GM23338 (cell line): Measurements from ENCODE around the gene ATP2B1. TPM values are rescaled to one million over a fixed set of nuclear protein-coding genes. Genes with fewer than 3 reads are reported as not detected.

Source experiments
- ATAC-seq: fragments of 200-7000 bp; cut with Tn5 transposase; 3 replicates; pipeline ENCODE4 v1.9.1; 2020
- DNase-seq: peaks from one replicate; pipeline ENCODE4 v3.0.0-alpha.2; 2015; ENCODE audit warnings: low spot score
- H2AFZ ChIP-seq: fragments of 200-600 bp; sonication (generic); 2 replicates; pipeline ENCODE4 v1.8.0; 2016; ENCODE audit warnings: antibody characterized with exemption, mild to moderate bottlenecking, moderate library complexity
- H3F3A ChIP-seq: fragments of 200-600 bp; sonication (generic); replicated peaks from 2 replicates; pipeline ENCODE4 v1.8.0; 2017; ENCODE audit warnings: antibody characterized with exemption, mixed run types, low read depth
- H3K27ac ChIP-seq: fragments of 200-600 bp; sonication (generic); 2 replicates; pipeline ENCODE4 v1.6.1; 2016; ENCODE audit warnings: low read depth
- H3K27me3 ChIP-seq: fragments of 200-600 bp; sonication (generic); 2 replicates; pipeline ENCODE4 v1.8.0; 2016; ENCODE audit warnings: mild to moderate bottlenecking, mixed run types, moderate library complexity; ENCODE audit not compliant: insufficient read depth
- H3K36me3 ChIP-seq: fragments of 200-600 bp; sonication (generic); 2 replicates; pipeline ENCODE4 v1.8.0; 2016; ENCODE audit warnings: mild to moderate bottlenecking; ENCODE audit not compliant: insufficient read depth
- H3K4me1 ChIP-seq: fragments of 200-600 bp; sonication (generic); 2 replicates; pipeline ENCODE4 v1.8.0; 2016; ENCODE audit warnings: mild to moderate bottlenecking, moderate library complexity; ENCODE audit not compliant: insufficient read depth
- H3K4me2 ChIP-seq: fragments of 200-600 bp; sonication (generic); 2 replicates; pipeline ENCODE4 v1.7.1; 2017; ENCODE audit warnings: mixed run types
- H3K4me3 ChIP-seq: fragments of 200-600 bp; sonication (generic); 2 replicates; pipeline ENCODE4 v1.6.1; 2016; ENCODE audit warnings: mixed run types
- H3K79me2 ChIP-seq: fragments of 200-600 bp; sonication (generic); replicated peaks from 2 replicates; pipeline ENCODE4 v1.8.0; 2017; ENCODE audit warnings: mild to moderate bottlenecking; ENCODE audit not compliant: insufficient read depth
- H3K9me2 ChIP-seq: fragments of 200-600 bp; sonication (generic); 2 replicates; pipeline ENCODE4 v1.8.0; 2017; ENCODE audit not compliant: insufficient read depth
- H4K20me1 ChIP-seq: fragments of 200-600 bp; sonication (generic); replicated peaks from 2 replicates; pipeline ENCODE4 v1.8.0; 2017; ENCODE audit warnings: mild to moderate bottlenecking; ENCODE audit not compliant: insufficient read depth
- H3K27ac Mint-ChIP-seq: 2 replicates; pipeline ENCODE4 v1.8.0; 2020; ENCODE audit warnings: inconsistent platforms, mild to moderate bottlenecking, moderate library complexity, mixed read lengths
- H3K27me3 Mint-ChIP-seq: 3 replicates; pipeline ENCODE4 v1.8.0; 2022; ENCODE audit warnings: low read depth, mild to moderate bottlenecking, moderate library complexity, mixed read lengths, inconsistent platforms; ENCODE audit not compliant: insufficient read depth, poor library complexity
- H3K36me3 Mint-ChIP-seq: 3 replicates; pipeline ENCODE4 v1.8.0; 2021; ENCODE audit warnings: low read depth, mild to moderate bottlenecking, inconsistent platforms, moderate library complexity, mixed read lengths
- H3K4me1 Mint-ChIP-seq: 3 replicates; pipeline ENCODE4 v1.8.0; 2020; ENCODE audit warnings: mild to moderate bottlenecking, inconsistent platforms, mixed read lengths
- H3K4me3 Mint-ChIP-seq: 3 replicates; pipeline ENCODE4 v1.8.0; 2021; ENCODE audit warnings: moderate library complexity, mild to moderate bottlenecking, inconsistent platforms, mixed read lengths
- H3K9me3 Mint-ChIP-seq: 3 replicates; pipeline ENCODE4 v1.8.0; 2020; ENCODE audit warnings: moderate library complexity, mild to moderate bottlenecking, inconsistent platforms, mixed read lengths
- CTCF ChIP-seq, 2 experiments: fragments of 200-600 bp in 1 of 2; sonication (generic) in 1 of 2; conservative IDR thresholded peaks; 2 replicates each; pipeline versions ENCODE4 v1.5.1 to v1.6.1; 2016 to 2017; ENCODE audit warnings: antibody characterized with exemption in 2 of 2, low read depth in 2 of 2, mild to moderate bottlenecking in 2 of 2, moderate library complexity in 1 of 2
- EZH2phosphoT487 ChIP-seq: fragments of 200-600 bp; sonication (generic); IDR thresholded peaks from one replicate; pipeline ENCODE4 v1.8.1; 2018; ENCODE audit warnings: antibody characterized with exemption; ENCODE audit not compliant: unreplicated experiment
- ZNF462 ChIP-seq: fragments of 250-450 bp; sonication (Bioruptor Pico); IDR thresholded peaks from 2 replicates; pipeline ENCODE4 v1.5.0; 2020; ENCODE audit warnings: mild to moderate bottlenecking, moderate library complexity
- polyA plus RNA-seq: library from polyadenylated mRNA; unstranded; fragments of >200 nt; fragmentation: Nextera tagmentation; extraction: Ambion mirVana; gene quantifications from 2 replicates; pipeline ENCODE4 v1.2.1, GENCODE V29; 2016
- total RNA-seq: library from RNA; depleted of rRNA; stranded (reverse); fragments of >200 nt; shearing (Covaris generic); gene quantifications from 2 replicates; pipeline ENCODE4 v1.2.3, GENCODE V29; 2014
- TF ChIP-seq, protein P1 (sequence below): IDR thresholded peaks from one replicate; pipeline ENCODE4 v1.6.1; 2018; ENCODE audit warnings: antibody characterized with exemption; ENCODE audit not compliant: unreplicated experiment
- TF ChIP-seq, protein P2 (sequence below): IDR thresholded peaks from 2 replicates; pipeline ENCODE4 v1.6.1; 2016; ENCODE audit warnings: antibody characterized with exemption

The ATP2B1 gene
- total and polyA plus RNA-seq, 2 experiments from 2014 or later, result 39.3 to 42.3 TPM

- Histone ChIP-seq H3K4me2 (no peak overlapping the region), H2AFZ (no peak overlapping the region), H3K27ac (no peak overlapping the region)
These were observed 71.9 kb downstream of the ATP2B1 start for GRCh38 chr12:89636776-89637160.

More at GRCh38 chr12:89636776-89637160, 71.9 kb downstream of the ATP2B1 start:
- peaks cover 4% of the 10 kb centered on the region; the same call in 1 of the 2 replicates for H4K20me1 ChIP-seq
- no peaks in the 10 kb centered on the region for H3K4me1 ChIP-seq
- no peak for DNase-seq
- no peaks in the 10 kb centered on the region for H3F3A ChIP-seq
- Mint-ChIP-seq H3K27ac (no peak overlapping the region), H3K4me1 (peaks cover 3% of the 10 kb centered on the region; the same call in 1 of the 3 replicates), H3K4me3 (no peak overlapping the region), H3K27me3 (no peaks in the 10 kb centered on the region), H3K36me3 (no peaks in the 10 kb centered on the region; the same call in 2 of the 3 replicates), H3K9me3 (no peaks in the 10 kb centered on the region)
- no peaks in the 10 kb centered on the region for H3K36me3 ChIP-seq
- ATAC-seq, result no peak
- H3K27me3 ChIP-seq, result no peaks in the 10 kb centered on the region
- no peaks in the 10 kb centered on the region for H3K9me2 ChIP-seq
- H3K4me3 ChIP-seq, result no peak overlapping the region
- H3K79me2 ChIP-seq, result no peaks in the 10 kb centered on the region
- TF ChIP-seq EZH2phosphoT487 (no peak), ZNF462 (CRISPR knock-in tag) (no peak), CTCF (conservative IDR thresholded peaks at IDR 0.05; ENCODE audit: low read depth in 2 of 2) (no peak)
- TF ChIP-seq, protein P1, sequence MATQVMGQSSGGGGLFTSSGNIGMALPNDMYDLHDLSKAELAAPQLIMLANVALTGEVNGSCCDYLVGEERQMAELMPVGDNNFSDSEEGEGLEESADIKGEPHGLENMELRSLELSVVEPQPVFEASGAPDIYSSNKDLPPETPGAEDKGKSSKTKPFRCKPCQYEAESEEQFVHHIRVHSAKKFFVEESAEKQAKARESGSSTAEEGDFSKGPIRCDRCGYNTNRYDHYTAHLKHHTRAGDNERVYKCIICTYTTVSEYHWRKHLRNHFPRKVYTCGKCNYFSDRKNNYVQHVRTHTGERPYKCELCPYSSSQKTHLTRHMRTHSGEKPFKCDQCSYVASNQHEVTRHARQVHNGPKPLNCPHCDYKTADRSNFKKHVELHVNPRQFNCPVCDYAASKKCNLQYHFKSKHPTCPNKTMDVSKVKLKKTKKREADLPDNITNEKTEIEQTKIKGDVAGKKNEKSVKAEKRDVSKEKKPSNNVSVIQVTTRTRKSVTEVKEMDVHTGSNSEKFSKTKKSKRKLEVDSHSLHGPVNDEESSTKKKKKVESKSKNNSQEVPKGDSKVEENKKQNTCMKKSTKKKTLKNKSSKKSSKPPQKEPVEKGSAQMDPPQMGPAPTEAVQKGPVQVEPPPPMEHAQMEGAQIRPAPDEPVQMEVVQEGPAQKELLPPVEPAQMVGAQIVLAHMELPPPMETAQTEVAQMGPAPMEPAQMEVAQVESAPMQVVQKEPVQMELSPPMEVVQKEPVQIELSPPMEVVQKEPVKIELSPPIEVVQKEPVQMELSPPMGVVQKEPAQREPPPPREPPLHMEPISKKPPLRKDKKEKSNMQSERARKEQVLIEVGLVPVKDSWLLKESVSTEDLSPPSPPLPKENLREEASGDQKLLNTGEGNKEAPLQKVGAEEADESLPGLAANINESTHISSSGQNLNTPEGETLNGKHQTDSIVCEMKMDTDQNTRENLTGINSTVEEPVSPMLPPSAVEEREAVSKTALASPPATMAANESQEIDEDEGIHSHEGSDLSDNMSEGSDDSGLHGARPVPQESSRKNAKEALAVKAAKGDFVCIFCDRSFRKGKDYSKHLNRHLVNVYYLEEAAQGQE, result no peak
- TF ChIP-seq, protein P2, sequence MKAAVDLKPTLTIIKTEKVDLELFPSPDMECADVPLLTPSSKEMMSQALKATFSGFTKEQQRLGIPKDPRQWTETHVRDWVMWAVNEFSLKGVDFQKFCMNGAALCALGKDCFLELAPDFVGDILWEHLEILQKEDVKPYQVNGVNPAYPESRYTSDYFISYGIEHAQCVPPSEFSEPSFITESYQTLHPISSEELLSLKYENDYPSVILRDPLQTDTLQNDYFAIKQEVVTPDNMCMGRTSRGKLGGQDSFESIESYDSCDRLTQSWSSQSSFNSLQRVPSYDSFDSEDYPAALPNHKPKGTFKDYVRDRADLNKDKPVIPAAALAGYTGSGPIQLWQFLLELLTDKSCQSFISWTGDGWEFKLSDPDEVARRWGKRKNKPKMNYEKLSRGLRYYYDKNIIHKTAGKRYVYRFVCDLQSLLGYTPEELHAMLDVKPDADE, result no peak
